ENCODE measurements around the gene ERI3. TPM values are rescaled to one million over a fixed set of nuclear protein-coding genes. Genes with fewer than 3 reads are reported as not detected.

The ERI3 gene
- total and polyA plus RNA-seq, 2 of the 13 experiments (the other 11 are each of a cell fraction or from before 2014, with no cell fraction given): 35.6 to 35.9 TPM

GRCh38 chr1:44250068-44250781 is 104.8 kb downstream of the ERI3 start:
- intact Hi-C loops (cut with micrococcal nuclease; ENCODE audit: unreplicated experiment) (no loop called here), in situ Hi-C loops (cut with HindIII; ENCODE audit: extremely low pct_ligation_motif_present, low pct_unique_long_range_greater_than_20kb) (no loop called here)
- ATAC-seq (no peak), FAIRE-seq (no peak), DNase-seq (ENCODE audit: low spot score) (no peak)
- H3K79me2 ChIP-seq (ENCODE audit: insufficient read depth, low read length): no peaks in the 10 kb centered on the region
- no peak overlapping the region for H3K4me2 ChIP-seq (ENCODE audit: low read depth, low read length)
- no peak for TF ChIP-seq TFE3 (CRISPR knock-in tag; IDR thresholded peaks at IDR 0.05)
- no peak for TF ChIP-seq HMG20A (CRISPR knock-in tag; IDR thresholded peaks at IDR 0.05; ENCODE audit: borderline replicate concordance)
- no peak for TF ChIP-seq FOXK2 (IDR thresholded peaks at IDR 0.05)
- no peak for TF ChIP-seq MXD4 (CRISPR knock-in tag; IDR thresholded peaks at IDR 0.05)
- TF ChIP-seq CSRNP2 (CRISPR knock-in tag; conservative IDR thresholded peaks at IDR 0.05; ENCODE audit: low read depth): no peak
- TF ChIP-seq KLF6 (CRISPR knock-in tag; IDR thresholded peaks at IDR 0.05): no peak
- TF ChIP-seq NR3C1 (CRISPR knock-in tag; IDR thresholded peaks at IDR 0.05): no peak
- no peak for TF ChIP-seq ZNF230 (CRISPR knock-in tag; IDR thresholded peaks at IDR 0.05)
- TF ChIP-seq JUNB (CRISPR knock-in tag; IDR thresholded peaks at IDR 0.05; ENCODE audit: borderline replicate concordance): no peak
- no peak for TF ChIP-seq POLR2AphosphoS5 (IDR thresholded peaks at IDR 0.05; ENCODE audit: low read depth, low read length)
- no peak for TF ChIP-seq ZBTB7A (CRISPR knock-in tag; IDR thresholded peaks at IDR 0.05)
- TF ChIP-seq ZBTB33 (CRISPR knock-in tag; IDR thresholded peaks at IDR 0.05): no peak
- TF ChIP-seq NFKBIZ (CRISPR knock-in tag; IDR thresholded peaks at IDR 0.05): no peak
- no peaks in the 10 kb centered on the region for H4K20me1 ChIP-seq (ENCODE audit: insufficient read depth, low read length)
- no peak overlapping the region for H3K4me3 ChIP-seq (replicated peaks in 1 of 3; ENCODE audit: insufficient read depth in 1 of 3, low read depth in 2 of 3, low read length in 3 of 3)
- peaks cover 24% of the 10 kb centered on the region for H3K4me1 ChIP-seq (ENCODE audit: insufficient read depth, low read length)
- no peak overlapping the region for H2AFZ ChIP-seq (ENCODE audit: low read length)
- H3K36me3 ChIP-seq (replicated peaks in 1 of 2; ENCODE audit: control insufficient read depth in 1 of 2, insufficient read depth in 2 of 2, low read length in 2 of 2): peaks cover 0 to 24% of the 10 kb centered on the region in 2 experiments; a peak in 3 of 5 replicates
- 98% methylated on average over 33 of the region's 33 CpGs for WGBS (ENCODE audit: low lambda C conversion rate)
- no peaks in the 10 kb centered on the region for H3K9me3 ChIP-seq (ENCODE audit: low read length)
- no TSS peak for BruUV-seq (replicated peaks)
- no peaks in the 10 kb centered on the region for H3K27me3 ChIP-seq (ENCODE audit: control insufficient read depth in 1 of 2, insufficient read depth in 2 of 2, low read length in 2 of 2)
- POLR2A ChIA-PET: no interaction called here
- CTCF ChIA-PET (ENCODE audit: low intra/inter-chr PET ratio, low total read pairs): no interaction called here
- H3K27ac ChIP-seq (ENCODE audit: extremely low read length, insufficient read depth, low read length): no peak overlapping the region
- H3K9ac ChIP-seq (ENCODE audit: insufficient read depth, low read depth, low read length): no peak overlapping the region
